ENCODE results near the gene THADA. TPM values are rescaled to one million over a fixed set of nuclear protein-coding genes. Genes with fewer than 3 reads are reported as not detected.

THADA gene
- polyA plus RNA-seq, 3 donors = 7.3 to 11.2 (median 9.7) TPM

GRCh38 chr2:43312755-43313641 lies 282.8 kb downstream of the THADA start:
- peak in 1 of 3 donors; percentile 28 for DNase-seq
- Mint-ChIP-seq H3K9me3 (peaks cover 0 to 3% (median 0%) of the 10 kb centered on the region in 7 donors), H3K4me1 (peaks cover 48% of the 10 kb centered on the region), H3K27ac (peak overlapping the region in 6 of 7 donors; percentile 2 to 86 (median 60)), H3K36me3 (peaks cover 6 to 17% of the 10 kb centered on the region in 2 donors), H3K27me3 (ENCODE audit: low read depth in 3 of 3) (peaks cover 0 to 3% (median 0%) of the 10 kb centered on the region in 3 donors), H3K4me3 (no peak overlapping the region)
- Histone ChIP-seq H3K4me2 (replicated peaks; ENCODE audit: extremely low read depth, low read length, poor library complexity, severe bottlenecking) (no peak overlapping the region), H3K4me3 (replicated peaks in 1 of 3; ENCODE audit: low read depth in 2 of 3, low read length in 3 of 3) (no peak overlapping the region), H3K4me1 (ENCODE audit: control insufficient read depth in 1 of 2, insufficient read depth in 2 of 2, low read length in 2 of 2) (peaks cover 31 to 49% of the 10 kb centered on the region in 2 donors), H3K36me3 (replicated peaks in 1 of 2; ENCODE audit: control insufficient read depth in 1 of 2, insufficient read depth in 2 of 2, low read length in 2 of 2) (no peaks in the 10 kb centered on the region), H3K9me3 (replicated peaks in 1 of 2; ENCODE audit: control insufficient read depth in 1 of 2, insufficient read depth in 1 of 2, low read length in 2 of 2) (no peaks in the 10 kb centered on the region), H3K79me2 (ENCODE audit: insufficient read depth, low read length) (no peaks in the 10 kb centered on the region), H4K20me1 (ENCODE audit: insufficient read depth, low read length) (no peaks in the 10 kb centered on the region), H3K27me3 (ENCODE audit: control insufficient read depth in 2 of 2, insufficient read depth in 2 of 2, low read length in 2 of 2) (no peaks in the 10 kb centered on the region), H3K27ac (ENCODE audit: low read depth in 1 of 2, low read length in 2 of 2) (peak overlapping the region; percentile 19 to 63), H3K9ac (ENCODE audit: insufficient read depth, low read length, poor library complexity, severe bottlenecking) (peak overlapping the region; percentile 20), H2AFZ (ENCODE audit: insufficient read depth, low read depth, low read length, poor library complexity, severe bottlenecking) (peak overlapping the region; percentile 48)
- intact Hi-C loops (cut with micrococcal nuclease) = no loop called here
- WGBS (ENCODE audit: insufficient coverage) = 50% methylated on average over 2 of the region's 7 CpGs
- TF ChIP-seq CTCF (IDR thresholded peaks at IDR 0.05) = no peak

- peaks cover 0 to 3% (median 0%) of the 10 kb centered on the region in 3 donors for H3K27me3 Mint-ChIP-seq (ENCODE audit: low read depth in 3 of 3)
- intact Hi-C loops (cut with micrococcal nuclease) = no loop called here
- H3K9me3 ChIP-seq (replicated peaks in 1 of 2; ENCODE audit: control insufficient read depth in 1 of 2, insufficient read depth in 1 of 2, low read length in 2 of 2) = no peaks in the 10 kb centered on the region
Observed at GRCh38 chr2:43311276-43311675, 284.6 kb downstream of the THADA start.

More at GRCh38 chr2:43311276-43311675, 284.6 kb downstream of the THADA start:
- Histone ChIP-seq H3K9ac (ENCODE audit: insufficient read depth, low read length, poor library complexity, severe bottlenecking) (no peak overlapping the region), H3K4me1 (ENCODE audit: control insufficient read depth in 1 of 2, insufficient read depth in 2 of 2, low read length in 2 of 2) (peaks cover 40 to 58% of the 10 kb centered on the region in 2 donors), H3K4me2 (replicated peaks; ENCODE audit: extremely low read depth, low read length, poor library complexity, severe bottlenecking) (no peak overlapping the region), H2AFZ (ENCODE audit: insufficient read depth, low read depth, low read length, poor library complexity, severe bottlenecking) (no peak overlapping the region), H3K27me3 (ENCODE audit: control insufficient read depth in 2 of 2, insufficient read depth in 2 of 2, low read length in 2 of 2) (no peaks in the 10 kb centered on the region), H3K79me2 (ENCODE audit: insufficient read depth, low read length) (no peaks in the 10 kb centered on the region), H3K27ac (ENCODE audit: low read depth in 1 of 2, low read length in 2 of 2) (peak overlapping the region in 1 of 2 donors; percentile 52), H3K36me3 (replicated peaks in 1 of 2; ENCODE audit: control insufficient read depth in 1 of 2, insufficient read depth in 2 of 2, low read length in 2 of 2) (no peaks in the 10 kb centered on the region), H3K4me3 (replicated peaks in 1 of 3; ENCODE audit: low read depth in 2 of 3, low read length in 3 of 3) (no peak overlapping the region), H4K20me1 (ENCODE audit: insufficient read depth, low read length) (no peaks in the 10 kb centered on the region)
- Mint-ChIP-seq H3K4me3 (peak overlapping the region in 1 of 2 donors; percentile 49), H3K36me3 (peaks cover 6 to 14% of the 10 kb centered on the region in 2 donors), H3K9me3 (peaks cover 0 to 3% (median 0%) of the 10 kb centered on the region in 7 donors), H3K27ac (peak overlapping the region in 6 of 7 donors; percentile 50 to 86 (median 76)), H3K4me1 (peaks cover 59% of the 10 kb centered on the region)
- TF ChIP-seq CTCF (IDR thresholded peaks at IDR 0.05) = no peak
- no peak for DNase-seq

Measured in CD14-positive monocyte (primary cell).